Activated CD8-positive, alpha-beta memory T cell treated with anti-CD3 and anti-CD28 coated beads for 48 hours (primary cell): Measurements from ENCODE around the gene ZFP62.
"Not testable (repeated sequence)": the region's sequence is repeated elsewhere in the genome, so short reads cannot be mapped to it uniquely, and the experiment has no call there.

Source experiments
- DNase-seq, 3 experiments: peaks; one replicate each; pipeline ENCODE4 v3.0.0-alpha.2; 2020; ENCODE audit warnings: low read depth in 2 of 3, low spot score in 2 of 3

ZFP62 gene

DNA sequence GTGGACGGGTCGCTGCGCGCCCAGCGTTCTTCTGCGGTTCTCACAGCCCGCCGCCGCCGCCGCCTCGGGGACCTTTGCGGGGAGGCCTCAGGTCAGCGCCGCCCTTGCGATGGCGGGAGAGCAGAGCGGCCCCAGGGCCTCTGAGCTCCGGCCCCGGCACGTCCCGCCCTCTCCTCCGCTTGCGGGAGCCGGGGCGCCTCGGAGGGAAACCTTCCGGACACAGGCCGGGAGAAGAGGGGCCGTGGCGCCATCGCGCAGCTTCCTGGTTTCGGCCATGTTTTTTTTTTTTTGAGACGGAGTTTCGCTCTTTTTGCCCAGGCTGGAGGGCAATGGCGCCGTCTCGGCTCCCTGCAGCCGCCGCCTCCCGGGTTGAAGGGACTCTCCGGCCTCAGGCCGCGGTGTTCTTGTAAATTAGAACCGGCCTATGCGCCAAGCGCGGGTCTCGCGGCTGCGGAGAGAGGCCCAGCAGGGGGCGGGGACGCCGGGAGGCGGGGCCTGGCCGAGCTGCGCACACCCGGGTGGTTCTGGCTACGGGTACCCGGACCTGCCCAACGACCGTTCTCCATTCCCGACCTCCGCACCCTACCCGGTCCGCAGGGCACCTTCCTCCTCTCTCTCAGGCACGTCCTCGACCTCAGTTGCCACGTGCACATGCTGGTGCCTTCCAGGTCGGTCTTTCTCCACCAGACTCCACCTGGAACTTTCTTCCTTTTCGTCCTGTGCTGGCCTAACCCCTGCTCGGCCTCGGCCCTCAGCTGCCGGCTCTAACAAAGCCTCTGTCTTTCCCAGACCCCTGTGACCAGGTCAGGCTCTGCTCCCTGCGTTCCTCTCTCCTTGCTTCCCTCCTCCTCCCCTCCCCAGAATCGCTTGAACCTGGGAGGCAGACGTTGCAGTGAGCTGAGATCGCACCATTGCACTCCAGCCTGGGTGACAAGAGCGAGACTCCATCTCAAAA is 29.7 kb downstream of the ZFP62 start:
- peak; percentile 48 to 72 (median 68) for DNase-seq

DNA sequence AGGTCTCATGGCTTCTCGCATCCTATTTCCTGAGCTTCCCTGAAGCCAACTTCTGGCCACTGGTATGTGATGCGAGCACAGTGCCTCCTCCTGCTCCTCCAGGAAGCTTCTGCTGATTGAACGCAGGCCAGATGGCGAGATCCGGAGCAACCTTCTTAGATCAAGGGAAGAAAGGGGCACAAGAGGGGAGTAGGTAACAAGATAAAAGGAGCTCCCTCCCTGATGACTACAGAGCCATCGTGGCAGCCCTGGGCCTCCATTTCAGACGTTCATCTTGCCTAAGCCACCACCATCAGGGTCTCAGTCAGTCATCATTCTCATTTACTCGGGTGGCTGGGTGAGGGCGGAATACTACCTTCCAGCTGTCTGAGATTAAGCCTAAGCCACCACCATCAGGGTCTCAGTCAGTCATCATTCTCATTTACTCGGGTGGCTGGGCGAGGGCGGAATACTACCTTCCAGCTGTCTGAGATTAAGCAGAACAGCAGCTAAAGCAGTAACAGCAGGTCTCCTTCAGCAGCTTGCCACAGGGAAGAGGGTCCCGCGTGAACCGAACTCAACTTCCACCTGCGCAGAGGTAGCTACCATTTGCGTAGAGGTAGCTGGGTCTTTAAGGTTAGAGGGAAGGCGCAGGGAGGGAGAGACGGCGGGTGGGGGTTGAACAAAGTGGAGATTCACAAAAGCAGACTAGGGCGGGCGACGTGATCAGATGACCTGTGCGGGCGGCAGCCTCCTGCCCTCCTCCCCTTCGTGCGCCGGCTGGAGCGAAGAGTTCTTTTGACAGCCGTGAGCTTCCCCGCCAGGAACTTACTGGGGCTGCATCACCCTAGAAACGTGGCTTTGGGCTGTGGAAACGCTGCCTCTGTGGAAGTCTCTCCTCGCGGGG is 30.6 kb downstream of the ZFP62 start:
- DNase-seq = peak in 1 of 3 experiments; percentile 46

DNA sequence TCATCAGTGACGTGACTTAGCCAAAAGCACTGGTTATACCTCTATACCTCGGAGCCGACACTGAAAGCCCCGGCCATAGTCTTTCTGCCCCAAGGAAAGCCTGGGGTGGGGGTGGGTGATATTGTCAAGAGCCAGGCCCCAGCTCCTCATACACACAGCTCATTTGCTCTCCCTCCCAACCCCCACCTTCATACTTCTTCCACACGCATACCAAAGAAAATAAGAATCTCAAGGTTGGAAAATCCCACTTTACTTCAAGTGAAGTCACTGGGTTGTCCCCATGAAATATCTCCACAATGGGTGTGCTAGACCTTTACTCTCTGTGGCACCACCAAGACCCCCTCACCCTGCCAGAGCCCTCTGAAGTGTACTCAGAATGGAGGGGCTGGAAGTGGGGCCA is 31.4 kb downstream of the ZFP62 start:
- no peak for DNase-seq

GRCh38 chr5:180828756-180829531 is 32.1 kb downstream of the ZFP62 start:
- not testable (repeated sequence) for DNase-seq

DNA sequence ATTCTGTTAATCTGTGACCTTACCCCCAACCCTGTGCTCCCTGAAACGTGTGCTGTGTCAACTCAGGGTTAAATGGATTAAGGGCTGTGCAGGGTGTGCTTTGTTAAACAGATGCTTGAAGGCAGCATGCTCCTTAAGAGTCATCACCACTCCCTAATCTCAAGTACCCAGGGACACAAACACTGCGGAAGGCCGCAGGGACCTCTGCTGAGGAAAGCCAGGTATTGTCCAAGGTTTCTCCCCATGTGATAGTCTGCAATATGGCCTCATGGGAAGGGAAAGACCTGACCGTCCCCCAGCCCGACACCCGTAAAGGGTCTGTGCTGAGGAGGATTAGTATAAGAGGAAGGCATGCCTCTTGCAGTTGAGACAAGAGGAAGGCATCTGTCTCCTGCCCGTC is 33.7 kb downstream of the ZFP62 start:
- not testable (repeated sequence) for DNase-seq

GRCh38 chr5:180825768-180826525 is 35.1 kb downstream of the ZFP62 start:
- no peak for DNase-seq

GRCh38 chr5:180824630-180825476 is 36.2 kb downstream of the ZFP62 start:
- no peak for DNase-seq

DNA sequence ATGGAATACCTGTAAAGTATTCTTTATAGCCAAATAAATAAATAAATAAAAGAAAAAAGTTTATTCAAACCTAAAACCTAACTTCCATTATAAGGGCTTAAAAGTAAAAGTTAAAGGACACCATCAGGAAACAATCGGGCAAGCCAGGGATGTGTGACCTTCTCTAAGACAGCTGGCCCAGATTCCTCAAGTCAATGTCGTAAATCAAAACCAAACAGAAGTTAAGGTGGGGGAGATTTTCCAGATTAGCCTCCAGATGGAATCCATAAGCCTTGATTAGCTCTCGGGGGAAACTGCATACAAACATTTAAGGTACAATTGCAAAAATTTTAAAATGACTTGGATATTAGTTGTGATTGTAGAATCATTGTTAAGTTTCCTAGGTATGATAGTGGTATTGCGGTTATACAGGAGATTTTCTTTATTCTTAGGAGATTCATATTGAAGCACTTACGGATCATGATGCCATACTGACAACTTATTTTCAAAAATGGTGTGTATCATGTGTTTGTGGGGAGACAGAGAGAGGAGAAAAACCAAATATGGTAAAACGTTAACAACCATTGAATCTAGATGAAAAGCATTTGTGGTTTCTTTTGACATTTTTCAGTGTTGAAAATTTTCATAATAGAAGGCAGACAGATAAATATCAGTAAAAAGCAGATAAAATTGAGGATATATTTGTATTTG is 37.0 kb downstream of the ZFP62 start:
- no peak for DNase-seq

DNA sequence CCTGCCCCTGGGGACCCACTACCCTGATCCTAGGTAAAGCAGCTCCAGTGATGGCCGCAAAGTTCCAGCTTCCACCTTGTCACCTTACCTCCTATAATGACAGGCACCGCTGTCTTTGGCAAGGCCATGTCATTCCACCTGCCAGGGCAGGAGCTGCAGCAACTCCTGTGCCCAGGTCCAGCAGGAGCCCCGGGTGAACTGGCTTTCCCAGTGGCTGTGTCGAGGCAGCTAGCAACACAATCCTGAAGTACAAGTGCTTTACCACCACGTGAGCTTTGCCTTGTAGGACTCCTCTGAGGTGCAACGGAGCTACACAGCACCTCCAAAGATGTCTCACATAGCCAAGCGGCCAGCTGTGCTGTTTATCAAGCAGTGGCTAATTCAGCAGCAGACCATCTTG is 37.7 kb downstream of the ZFP62 start:
- DNase-seq = no peak

GRCh38 chr5:180821538-180821937 is 39.5 kb downstream of the ZFP62 start:
- no peak for DNase-seq

- no peak for DNase-seq
Observed at GRCh38 chr5:180820788-180821321, 40.2 kb downstream of the ZFP62 start.

- no peak for DNase-seq
Observed at GRCh38 chr5:180818677-180819341, 42.3 kb downstream of the ZFP62 start.

- DNase-seq = no peak
Observed at GRCh38 chr5:180817893-180818674, 43.0 kb downstream of the ZFP62 start.

DNA sequence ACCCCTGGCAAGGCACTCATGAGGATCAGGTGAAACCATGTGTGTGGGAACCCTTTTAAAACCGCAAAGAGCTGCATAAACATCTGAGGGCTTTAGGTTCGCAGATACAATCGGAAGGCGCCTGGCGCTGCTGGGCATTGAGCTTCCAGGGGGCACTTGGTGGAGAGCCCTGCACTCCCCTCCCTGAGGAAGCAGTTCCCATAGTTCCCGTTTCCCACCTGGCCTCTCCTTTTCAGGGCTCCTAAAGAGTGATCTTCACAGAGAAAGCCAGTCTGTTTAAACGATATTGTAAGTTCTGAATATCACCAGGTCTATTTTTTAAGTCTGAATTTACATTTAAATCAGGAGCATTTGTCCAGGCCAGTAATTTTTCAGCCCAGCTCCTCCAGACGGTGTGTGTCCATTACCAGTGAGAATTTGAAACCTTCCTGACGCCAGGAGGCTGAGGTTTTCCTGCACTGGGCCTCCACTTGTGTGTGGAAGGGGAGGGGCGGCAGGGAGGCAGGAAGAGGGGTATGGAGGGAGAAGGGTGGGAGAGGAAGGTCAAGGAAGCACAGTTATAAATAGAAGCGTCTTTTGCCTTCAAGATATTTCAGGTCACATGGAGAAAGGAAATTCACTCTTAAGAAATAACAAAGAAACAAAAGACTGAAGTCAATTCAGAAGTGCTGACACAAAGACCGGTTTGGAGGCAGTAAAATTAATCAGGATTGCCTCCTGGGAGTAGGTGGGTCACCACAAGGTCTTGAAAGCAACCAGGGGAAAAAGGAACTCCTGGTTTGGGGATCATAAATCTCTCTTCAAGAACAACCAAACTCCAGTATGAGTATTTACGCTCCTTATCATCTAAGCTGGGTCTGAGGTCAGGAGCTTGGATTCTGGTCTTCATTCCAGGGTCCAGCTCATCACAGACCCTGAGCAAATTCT is 44.2 kb downstream of the ZFP62 start:
- no peak for DNase-seq

GRCh38 chr5:180815293-180815917 is 45.7 kb downstream of the ZFP62 start:
- no peak for DNase-seq

- no peak for DNase-seq
Observed at GRCh38 chr5:180813420-180813819, 47.7 kb downstream of the ZFP62 start.
